ENCODE data around the gene SAP130.

DNA sequence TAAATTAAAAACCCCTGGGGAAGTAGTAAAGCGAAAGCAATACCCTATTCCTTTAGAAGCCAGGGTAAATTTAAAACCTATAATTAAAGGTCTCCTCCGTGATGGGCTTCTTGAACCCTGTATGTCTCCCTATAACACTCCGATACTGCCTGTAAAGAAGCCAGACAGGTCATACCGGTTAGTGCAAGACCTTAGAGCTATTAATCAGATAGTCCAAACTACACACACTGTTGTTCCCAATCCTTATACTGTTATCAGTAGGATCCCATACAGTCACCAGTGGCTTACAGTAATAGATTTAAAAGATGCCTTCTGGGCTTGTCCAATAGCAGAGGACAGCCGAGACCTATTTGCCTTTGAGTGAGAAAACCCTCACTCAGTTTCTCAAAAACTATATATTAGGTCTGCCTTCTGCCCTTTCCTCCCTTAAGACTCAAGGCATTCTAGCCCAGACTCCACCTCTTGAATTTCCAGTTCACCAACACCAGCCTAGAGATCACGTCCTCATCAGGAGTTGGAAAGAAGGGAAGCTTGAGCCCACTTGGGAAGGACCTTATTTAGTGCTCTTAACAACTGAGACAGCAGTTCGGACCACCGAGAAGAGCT is 12.4 kb upstream of the SAP130 start:
- TF ChIP-seq, protein P1, sequence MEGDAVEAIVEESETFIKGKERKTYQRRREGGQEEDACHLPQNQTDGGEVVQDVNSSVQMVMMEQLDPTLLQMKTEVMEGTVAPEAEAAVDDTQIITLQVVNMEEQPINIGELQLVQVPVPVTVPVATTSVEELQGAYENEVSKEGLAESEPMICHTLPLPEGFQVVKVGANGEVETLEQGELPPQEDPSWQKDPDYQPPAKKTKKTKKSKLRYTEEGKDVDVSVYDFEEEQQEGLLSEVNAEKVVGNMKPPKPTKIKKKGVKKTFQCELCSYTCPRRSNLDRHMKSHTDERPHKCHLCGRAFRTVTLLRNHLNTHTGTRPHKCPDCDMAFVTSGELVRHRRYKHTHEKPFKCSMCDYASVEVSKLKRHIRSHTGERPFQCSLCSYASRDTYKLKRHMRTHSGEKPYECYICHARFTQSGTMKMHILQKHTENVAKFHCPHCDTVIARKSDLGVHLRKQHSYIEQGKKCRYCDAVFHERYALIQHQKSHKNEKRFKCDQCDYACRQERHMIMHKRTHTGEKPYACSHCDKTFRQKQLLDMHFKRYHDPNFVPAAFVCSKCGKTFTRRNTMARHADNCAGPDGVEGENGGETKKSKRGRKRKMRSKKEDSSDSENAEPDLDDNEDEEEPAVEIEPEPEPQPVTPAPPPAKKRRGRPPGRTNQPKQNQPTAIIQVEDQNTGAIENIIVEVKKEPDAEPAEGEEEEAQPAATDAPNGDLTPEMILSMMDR (IDR thresholded peaks at IDR 0.05) = no peak
- no peak for TF ChIP-seq POLR2A (IDR thresholded peaks at IDR 0.05)
